ENCODE measurements around the gene ZNF737. TPM values are rescaled to one million over a fixed set of nuclear protein-coding genes. Genes with fewer than 3 reads are reported as not detected.

The ZNF737 gene
- total and polyA plus RNA-seq, 5 experiments from 2014 or later = 10.7 to 52.9 (median 15.1) TPM

Other genes starting within 250 kb of the ZNF737 start
- 10 to 100 TPM; 17.1 to 17.8 TPM for gene ZNF626, start 95.8 kb upstream of the ZNF737 start, total RNA-seq
- gene ZNF626, start 95.8 kb upstream of the ZNF737 start, polyA plus RNA-seq = 10 to 100 TPM in 1 of 3 donors, 1 to 10 TPM in 2; 4.8 to 13.7 (median 8.8) TPM
- gene ZNF66, start 210.5 kb upstream of the ZNF737 start, total RNA-seq = 10 to 100 TPM; 15.6 to 15.7 TPM
- 1 to 10 TPM; 3.4 to 4.1 (median 3.6) TPM for gene ZNF66, start 210.5 kb upstream of the ZNF737 start, polyA plus RNA-seq

Data from naive thymus-derived CD8-positive, alpha-beta T cell (primary cell).